ENCODE measurements around the gene OGFOD3. TPM values are rescaled to one million over a fixed set of nuclear protein-coding genes. Genes with fewer than 3 reads are reported as not detected.
"Not testable (repeated sequence)": the region's sequence is repeated elsewhere in the genome, so short reads cannot be mapped to it uniquely, and the experiment has no call there.

OGFOD3 gene
- total RNA-seq, 1 donor from 2014 or later = 15.7 TPM

GRCh38 chr17:82348866-82349265 lies 69.5 kb downstream of the OGFOD3 start:
- Mint-ChIP-seq H3K27me3 (ENCODE audit: unreplicated experiment) (peaks cover 6% of the 10 kb centered on the region), H3K9me3 (ENCODE audit: unreplicated experiment) (no peaks in the 10 kb centered on the region), H3K4me3 (ENCODE audit: unreplicated experiment) (no peak overlapping the region), H3K36me3 (ENCODE audit: low read depth, unreplicated experiment) (no peaks in the 10 kb centered on the region), H3K27ac (ENCODE audit: unreplicated experiment) (no peak overlapping the region), H3K4me1 (ENCODE audit: unreplicated experiment) (no peaks in the 10 kb centered on the region)
- no peak for TF ChIP-seq CTCF (IDR thresholded peaks at IDR 0.05; ENCODE audit: unreplicated experiment)
- DNase-seq (ENCODE audit: low spot score) = no peak

- no peak for DNase-seq (ENCODE audit: low spot score)
- Mint-ChIP-seq H3K36me3 (ENCODE audit: low read depth, unreplicated experiment) (no peaks in the 10 kb centered on the region), H3K9me3 (ENCODE audit: unreplicated experiment) (no peaks in the 10 kb centered on the region), H3K4me3 (ENCODE audit: unreplicated experiment) (no peak overlapping the region), H3K27ac (ENCODE audit: unreplicated experiment) (no peak overlapping the region), H3K27me3 (ENCODE audit: unreplicated experiment) (peaks cover 6% of the 10 kb centered on the region), H3K4me1 (ENCODE audit: unreplicated experiment) (no peaks in the 10 kb centered on the region)
- TF ChIP-seq CTCF (IDR thresholded peaks at IDR 0.05; ENCODE audit: unreplicated experiment) = no peak
Measured at GRCh38 chr17:82348434-82348833, 70.0 kb downstream of the OGFOD3 start.

- not testable (repeated sequence) for H3K4me3 Mint-ChIP-seq (ENCODE audit: unreplicated experiment); H3K9me3 Mint-ChIP-seq (ENCODE audit: unreplicated experiment); H3K36me3 Mint-ChIP-seq (ENCODE audit: low read depth, unreplicated experiment); H3K27ac Mint-ChIP-seq (ENCODE audit: unreplicated experiment); DNase-seq (ENCODE audit: low spot score); H3K4me1 Mint-ChIP-seq (ENCODE audit: unreplicated experiment); H3K27me3 Mint-ChIP-seq (ENCODE audit: unreplicated experiment)
Measured at GRCh38 chr17:82347994-82348393, 70.4 kb downstream of the OGFOD3 start.

- H3K36me3 Mint-ChIP-seq (ENCODE audit: low read depth, unreplicated experiment) = no peaks in the 10 kb centered on the region
- peaks cover 6% of the 10 kb centered on the region for H3K27me3 Mint-ChIP-seq (ENCODE audit: unreplicated experiment)
- H3K4me1 Mint-ChIP-seq (ENCODE audit: unreplicated experiment) = no peaks in the 10 kb centered on the region
- no peak for DNase-seq (ENCODE audit: low spot score)
- peak overlapping the region; percentile 2 for H3K4me3 Mint-ChIP-seq (ENCODE audit: unreplicated experiment)
- H3K27ac Mint-ChIP-seq (ENCODE audit: unreplicated experiment) = peak overlapping the region; percentile 32
- no peak for TF ChIP-seq CTCF (IDR thresholded peaks at IDR 0.05; ENCODE audit: unreplicated experiment)
- no peaks in the 10 kb centered on the region for H3K9me3 Mint-ChIP-seq (ENCODE audit: unreplicated experiment)
Measured at GRCh38 chr17:82346342-82347300, 71.8 kb downstream of the OGFOD3 start.

GRCh38 chr17:82345151-82345976 lies 73.0 kb downstream of the OGFOD3 start:
- TF ChIP-seq CTCF (IDR thresholded peaks at IDR 0.05; ENCODE audit: unreplicated experiment) = no peak
- Mint-ChIP-seq H3K9me3 (ENCODE audit: unreplicated experiment) (no peaks in the 10 kb centered on the region), H3K36me3 (ENCODE audit: low read depth, unreplicated experiment) (no peaks in the 10 kb centered on the region), H3K27me3 (ENCODE audit: unreplicated experiment) (peaks cover 4% of the 10 kb centered on the region), H3K27ac (ENCODE audit: unreplicated experiment) (no peak overlapping the region), H3K4me3 (ENCODE audit: unreplicated experiment) (no peak overlapping the region), H3K4me1 (ENCODE audit: unreplicated experiment) (no peaks in the 10 kb centered on the region)
- no peak for DNase-seq (ENCODE audit: low spot score)

All from endothelial cell (in vitro differentiated cells).